ENCODE results near the gene FARS2.

Gene FARS2

DNA sequence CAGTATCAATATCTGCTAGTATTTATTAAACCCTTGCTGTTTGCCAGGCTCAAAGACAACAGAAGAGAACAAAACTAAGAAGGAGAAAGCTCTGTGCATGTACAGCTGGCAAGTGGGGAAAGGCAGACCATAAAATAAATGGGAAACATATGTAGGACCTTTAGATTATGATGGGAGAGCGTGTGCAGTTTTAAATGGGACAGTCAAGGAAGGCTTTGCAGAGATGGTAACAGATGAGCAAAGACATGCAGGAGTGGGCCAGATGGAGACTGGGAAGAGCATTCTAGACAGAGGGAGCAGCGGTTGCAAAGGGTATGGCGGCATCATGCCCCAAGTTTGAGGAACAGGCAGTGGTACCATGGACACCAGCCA lies 485.4 kb downstream of the FARS2 start:
- Histone ChIP-seq H3K27ac (no peak overlapping the region), H3K9me3 (no peaks in the 10 kb centered on the region)
- TF ChIP-seq, protein P1, sequence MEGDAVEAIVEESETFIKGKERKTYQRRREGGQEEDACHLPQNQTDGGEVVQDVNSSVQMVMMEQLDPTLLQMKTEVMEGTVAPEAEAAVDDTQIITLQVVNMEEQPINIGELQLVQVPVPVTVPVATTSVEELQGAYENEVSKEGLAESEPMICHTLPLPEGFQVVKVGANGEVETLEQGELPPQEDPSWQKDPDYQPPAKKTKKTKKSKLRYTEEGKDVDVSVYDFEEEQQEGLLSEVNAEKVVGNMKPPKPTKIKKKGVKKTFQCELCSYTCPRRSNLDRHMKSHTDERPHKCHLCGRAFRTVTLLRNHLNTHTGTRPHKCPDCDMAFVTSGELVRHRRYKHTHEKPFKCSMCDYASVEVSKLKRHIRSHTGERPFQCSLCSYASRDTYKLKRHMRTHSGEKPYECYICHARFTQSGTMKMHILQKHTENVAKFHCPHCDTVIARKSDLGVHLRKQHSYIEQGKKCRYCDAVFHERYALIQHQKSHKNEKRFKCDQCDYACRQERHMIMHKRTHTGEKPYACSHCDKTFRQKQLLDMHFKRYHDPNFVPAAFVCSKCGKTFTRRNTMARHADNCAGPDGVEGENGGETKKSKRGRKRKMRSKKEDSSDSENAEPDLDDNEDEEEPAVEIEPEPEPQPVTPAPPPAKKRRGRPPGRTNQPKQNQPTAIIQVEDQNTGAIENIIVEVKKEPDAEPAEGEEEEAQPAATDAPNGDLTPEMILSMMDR (IDR thresholded peaks at IDR 0.05) = no peak

DNA sequence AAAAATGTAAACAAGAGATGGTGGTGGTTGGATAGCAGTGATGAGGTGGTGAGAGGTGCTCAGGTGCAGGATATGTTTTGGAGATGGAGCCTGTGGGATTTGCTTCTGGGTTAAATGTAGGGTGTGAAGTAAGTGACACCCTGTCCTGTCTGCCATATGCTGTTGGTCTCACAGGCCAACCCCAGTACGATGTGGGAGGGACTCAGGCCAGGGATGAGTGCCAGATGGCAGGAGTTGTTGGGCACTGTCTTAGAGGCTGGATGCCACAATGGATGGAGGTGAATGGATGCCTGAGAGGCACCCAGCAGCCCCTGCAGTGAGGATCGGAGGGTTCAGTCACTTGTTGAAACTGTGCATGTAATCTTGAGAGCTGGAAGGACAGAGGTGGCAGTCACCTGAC lies 486.1 kb downstream of the FARS2 start:
- TF ChIP-seq, protein P1 (IDR thresholded peaks at IDR 0.05) = no peak
- H3K27ac ChIP-seq = no peak overlapping the region
- no peaks in the 10 kb centered on the region for H3K9me3 ChIP-seq
- H3K4me1 ChIP-seq (ENCODE audit: control insufficient read depth in 1 of 2, insufficient read depth in 1 of 2, low read depth in 1 of 2, low read length in 1 of 2) = peaks cover 3 to 5% of the 10 kb centered on the region in 2 experiments
- no peaks in the 10 kb centered on the region for H3K27me3 ChIP-seq
- H3K4me3 ChIP-seq (ENCODE audit: low read depth in 1 of 2, low read length in 1 of 2) = no peak overlapping the region
- H3K36me3 ChIP-seq = no peaks in the 10 kb centered on the region

More for the DNA sequence above, 485.4 kb downstream of the FARS2 start:
- Histone ChIP-seq H3K27me3 (no peaks in the 10 kb centered on the region), H3K4me1 (ENCODE audit: control insufficient read depth in 1 of 2, insufficient read depth in 1 of 2, low read depth in 1 of 2, low read length in 1 of 2) (peaks cover 3 to 5% of the 10 kb centered on the region in 2 experiments), H3K4me3 (ENCODE audit: low read depth in 1 of 2, low read length in 1 of 2) (no peak overlapping the region), H3K36me3 (no peaks in the 10 kb centered on the region)

DNA sequence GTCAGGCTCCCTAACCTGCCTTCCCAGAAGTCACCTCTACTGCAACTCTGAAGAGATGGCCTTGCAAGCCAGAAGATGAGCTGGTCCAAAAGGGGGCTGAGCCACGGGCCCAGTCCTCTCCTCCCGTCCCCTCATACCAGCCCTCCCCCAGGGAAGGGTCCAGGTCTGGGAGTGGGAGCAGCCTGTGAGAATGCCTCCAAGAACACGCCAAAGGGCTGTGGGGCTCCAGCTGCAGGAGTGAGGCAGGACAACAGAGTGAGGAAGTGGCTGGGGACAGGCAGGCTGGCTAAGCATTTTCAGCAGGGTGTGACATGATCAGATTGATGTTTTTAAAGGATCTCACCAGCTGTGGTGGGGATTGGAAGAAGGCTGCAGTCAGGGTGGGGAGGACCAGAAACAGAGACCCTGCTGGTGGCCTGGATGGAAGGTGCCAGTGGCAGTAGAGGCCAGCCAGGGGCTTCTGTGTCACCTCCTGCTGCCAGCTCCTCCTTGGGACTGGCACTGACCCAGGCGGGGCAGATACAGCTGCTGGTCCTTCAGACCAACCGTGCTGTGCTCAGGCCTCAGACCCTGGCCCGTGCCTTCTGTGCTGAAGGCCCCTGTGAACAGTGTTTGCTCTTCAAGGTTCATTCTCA lies 487.8 kb downstream of the FARS2 start:
- no peak overlapping the region for H3K27ac ChIP-seq
- no peaks in the 10 kb centered on the region for H3K4me1 ChIP-seq (ENCODE audit: control insufficient read depth in 1 of 2, insufficient read depth in 1 of 2, low read depth in 1 of 2, low read length in 1 of 2)
- no peaks in the 10 kb centered on the region for H3K36me3 ChIP-seq
- TF ChIP-seq, protein P1 (IDR thresholded peaks at IDR 0.05) = no peak
- H3K9me3 ChIP-seq = no peaks in the 10 kb centered on the region
- H3K27me3 ChIP-seq = no peaks in the 10 kb centered on the region
- no peak overlapping the region for H3K4me3 ChIP-seq (ENCODE audit: low read depth in 1 of 2, low read length in 1 of 2)

DNA sequence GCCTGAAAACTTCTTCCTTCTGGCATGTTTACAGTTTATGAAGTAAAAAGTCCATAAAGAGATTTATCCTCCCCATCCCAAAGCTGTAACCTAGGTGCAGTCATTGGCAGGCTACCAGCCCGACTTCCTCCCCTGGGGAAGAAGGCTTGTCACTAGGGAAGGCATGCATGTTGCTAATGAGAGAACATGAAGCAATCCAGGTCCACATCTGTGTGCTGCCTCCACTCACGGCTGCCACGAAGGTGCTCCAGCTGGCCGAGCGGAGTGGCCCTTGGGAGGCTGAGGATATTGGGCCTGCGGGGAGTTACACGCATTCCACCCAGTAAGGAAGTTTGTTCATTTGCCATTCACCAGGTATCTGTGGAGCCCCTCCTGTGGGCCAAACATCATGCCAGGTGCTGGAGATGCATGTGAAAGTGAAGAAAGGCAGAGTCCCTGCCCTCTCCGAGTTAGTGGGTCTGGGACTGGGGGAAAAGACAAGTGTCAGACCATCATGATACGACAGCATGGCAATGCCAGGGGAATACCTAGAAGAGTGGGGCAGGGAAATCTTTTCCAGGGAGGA lies 488.4 kb downstream of the FARS2 start:
- TF ChIP-seq, protein P1 (IDR thresholded peaks at IDR 0.05) = no peak
- H3K4me1 ChIP-seq (ENCODE audit: control insufficient read depth in 1 of 2, insufficient read depth in 1 of 2, low read depth in 1 of 2, low read length in 1 of 2) = no peaks in the 10 kb centered on the region
- no peak overlapping the region for H3K27ac ChIP-seq
- no peak overlapping the region for H3K4me3 ChIP-seq (ENCODE audit: low read depth in 1 of 2, low read length in 1 of 2)
- no peaks in the 10 kb centered on the region for H3K9me3 ChIP-seq
- no peaks in the 10 kb centered on the region for H3K36me3 ChIP-seq
- H3K27me3 ChIP-seq = no peaks in the 10 kb centered on the region

DNA sequence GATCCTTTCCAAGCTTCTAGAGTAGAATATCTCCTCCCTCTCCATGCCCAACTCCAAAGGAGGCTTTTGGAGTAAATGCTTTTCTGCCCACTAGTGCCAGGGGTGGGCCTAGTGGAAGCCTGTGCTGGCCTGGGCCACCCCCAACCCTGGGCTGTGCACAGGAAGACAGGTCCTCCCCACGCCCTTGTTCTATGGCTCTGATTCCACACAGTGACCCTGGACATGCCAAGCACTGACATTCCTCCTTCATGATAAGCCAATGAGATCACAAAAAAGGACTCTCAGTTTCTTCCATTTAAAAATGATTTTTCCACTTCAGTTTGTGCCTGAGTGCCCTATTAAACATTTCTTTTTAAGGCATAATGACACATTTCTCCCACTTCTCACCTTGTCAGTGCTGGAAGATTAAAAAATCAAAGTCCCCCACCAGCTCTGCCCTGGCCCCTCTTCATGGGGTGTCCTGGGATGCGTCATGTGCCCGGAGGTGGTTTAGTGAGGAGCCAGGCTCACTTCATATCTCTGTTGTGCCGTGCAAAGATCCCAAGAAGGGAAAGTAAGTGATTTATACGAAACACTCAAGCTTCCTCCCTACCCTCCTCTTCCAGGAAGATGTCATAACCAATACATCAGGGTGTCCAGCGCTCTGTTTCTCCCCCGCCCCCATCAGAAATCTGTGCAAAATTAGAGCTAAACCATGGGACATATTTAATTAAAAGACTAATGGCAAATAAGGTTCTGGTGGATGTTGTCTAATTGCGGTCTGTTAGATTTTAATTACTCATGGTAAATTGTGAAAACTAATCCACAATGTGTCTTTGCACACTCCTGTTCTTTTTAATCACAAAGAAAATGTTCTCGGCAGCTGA lies 490.4 kb downstream of the FARS2 start:
- Histone ChIP-seq H3K27me3 (no peaks in the 10 kb centered on the region), H3K4me3 (ENCODE audit: low read depth in 1 of 2, low read length in 1 of 2) (no peak overlapping the region), H3K4me1 (ENCODE audit: control insufficient read depth in 1 of 2, insufficient read depth in 1 of 2, low read depth in 1 of 2, low read length in 1 of 2) (no peaks in the 10 kb centered on the region), H3K27ac (no peak overlapping the region), H3K36me3 (no peaks in the 10 kb centered on the region), H3K9me3 (no peaks in the 10 kb centered on the region)
- TF ChIP-seq, protein P1 (IDR thresholded peaks at IDR 0.05) = no peak

Data from neutrophil (primary cell).